Measurements from ENCODE around the gene SEMA5B. TPM values are rescaled to one million over a fixed set of nuclear protein-coding genes. Genes with fewer than 3 reads are reported as not detected.

Gene SEMA5B
- polyA plus RNA-seq, 1 experiment = not detected

DNA sequence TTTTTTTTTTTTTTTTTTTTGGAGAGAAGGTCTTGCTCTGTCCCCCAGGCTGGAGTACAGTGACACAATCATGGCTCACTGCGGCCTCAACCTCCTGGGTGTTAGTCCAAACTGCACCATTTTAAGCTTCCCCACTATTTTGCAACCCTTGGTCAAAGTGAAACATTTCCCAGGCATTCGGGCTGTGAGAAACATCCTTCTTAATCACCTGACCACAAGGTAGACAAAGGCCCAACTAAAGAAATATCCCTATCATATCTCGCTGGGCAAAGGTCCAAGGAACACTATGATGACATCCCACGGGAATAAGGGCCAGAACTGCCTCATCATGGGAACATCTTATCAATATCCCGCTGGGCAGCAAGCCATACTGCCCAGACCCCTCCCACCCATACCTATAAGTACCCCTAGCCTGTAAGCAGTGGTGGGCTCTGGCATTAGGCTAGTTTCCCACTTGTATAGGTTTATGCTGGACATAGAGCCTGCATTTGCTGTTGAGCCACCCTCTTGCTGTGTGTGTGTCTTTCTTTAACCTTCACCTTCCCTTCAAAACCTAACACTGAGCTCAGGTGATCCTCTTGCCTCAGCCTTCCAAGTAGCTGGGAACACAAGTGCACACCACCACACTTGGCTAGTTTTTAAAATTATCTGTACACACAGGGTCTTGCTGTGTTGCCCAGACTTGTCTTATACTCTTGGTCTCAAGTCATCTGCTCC, 95.2 kb downstream of the SEMA5B start:
- TF ChIP-seq CTCF (IDR thresholded peaks at IDR 0.05; ENCODE audit: insufficient read depth, low read depth, low read length) = no peak
- ChIA-PET POLR2A (no interaction called here), CTCF (interaction anchor here (0.7 kb wide), 1 partner anchor 8 kb away, joined by 3 read pairs; no protein-coding TSS in a partner anchor)
- DNase-seq (ENCODE audit: low read depth) = no peak
- Histone ChIP-seq H3K27me3 (ENCODE audit: control insufficient read depth, insufficient read depth, low read length) (peaks cover 26% of the 10 kb centered on the region), H3K36me3 (ENCODE audit: control insufficient read depth, insufficient read depth, low read length) (no peaks in the 10 kb centered on the region), H3K4me3 (ENCODE audit: low read depth, low read length) (no peak overlapping the region)

GRCh38 chr3:122931636-122932035, 95.9 kb downstream of the SEMA5B start:
- Histone ChIP-seq H3K4me3 (ENCODE audit: low read depth, low read length) (no peak overlapping the region), H3K36me3 (ENCODE audit: control insufficient read depth, insufficient read depth, low read length) (no peaks in the 10 kb centered on the region), H3K27me3 (ENCODE audit: control insufficient read depth, insufficient read depth, low read length) (peaks cover 26% of the 10 kb centered on the region)
- no peak for DNase-seq (ENCODE audit: low read depth)
- POLR2A ChIA-PET = no interaction called here
- CTCF ChIA-PET = interaction anchor here (0.7 kb wide), 1 partner anchor 9 kb away, joined by 3 read pairs; no protein-coding TSS in a partner anchor
- TF ChIP-seq CTCF (IDR thresholded peaks at IDR 0.05; ENCODE audit: insufficient read depth, low read depth, low read length) = no peak

DNA sequence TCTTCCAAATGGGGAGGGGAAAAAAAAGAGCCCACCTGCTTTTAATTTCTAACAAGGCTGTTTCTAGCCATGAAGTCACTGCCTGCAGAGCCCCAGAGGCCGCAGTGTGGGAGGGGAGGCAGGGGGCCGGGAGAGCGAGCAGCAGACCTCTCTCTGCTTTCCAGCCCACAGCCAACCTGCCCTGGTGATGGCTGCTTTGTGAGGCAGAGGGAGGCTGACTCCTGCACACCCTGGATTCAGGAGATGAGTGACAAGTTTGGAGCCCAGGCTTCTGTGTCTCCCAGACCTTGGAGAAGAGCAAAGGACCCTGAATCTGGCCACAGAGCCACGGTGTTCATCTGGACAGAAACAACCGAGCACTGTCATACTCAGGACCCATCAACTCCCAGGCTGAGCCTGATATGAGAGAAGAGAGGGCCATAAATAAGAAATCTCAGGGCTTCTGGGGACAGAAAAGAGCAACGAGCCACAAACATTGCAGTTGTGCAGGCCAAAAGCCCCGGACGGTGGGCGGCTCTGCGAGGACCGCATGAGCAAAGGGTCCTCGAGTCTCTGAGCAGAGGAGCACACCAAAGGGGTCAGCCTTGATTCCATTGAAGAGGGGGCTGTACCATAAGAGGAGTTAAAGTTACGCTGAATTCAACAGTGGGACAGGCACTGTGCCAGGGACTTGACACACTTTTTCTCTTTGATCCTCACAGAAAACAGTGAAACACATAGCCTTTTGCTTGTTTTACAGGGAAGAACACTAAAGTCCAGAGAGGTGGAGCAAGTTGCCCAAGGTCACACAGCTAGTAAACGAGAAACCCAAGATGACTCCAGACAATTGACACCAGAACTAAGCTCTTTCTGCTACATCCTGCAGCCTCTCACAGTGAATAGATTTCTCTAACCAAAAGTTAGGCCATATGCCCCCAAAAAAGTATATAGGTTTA, 97.2 kb downstream of the SEMA5B start:
- ChIA-PET POLR2A (no interaction called here), CTCF (interaction anchor here (0.9 to 1.7 kb wide), 2 partner anchors 9 to 12 kb away, joined by 3 to 7 read pairs; no protein-coding TSS in a partner anchor)
- H3K36me3 ChIP-seq (ENCODE audit: control insufficient read depth, insufficient read depth, low read length) = no peaks in the 10 kb centered on the region
- TF ChIP-seq CTCF (IDR thresholded peaks at IDR 0.05; ENCODE audit: insufficient read depth, low read depth, low read length) = no peak
- peaks cover 26% of the 10 kb centered on the region for H3K27me3 ChIP-seq (ENCODE audit: control insufficient read depth, insufficient read depth, low read length)
- no peak overlapping the region for H3K4me3 ChIP-seq (ENCODE audit: low read depth, low read length)
- no peak for DNase-seq (ENCODE audit: low read depth)

DNA sequence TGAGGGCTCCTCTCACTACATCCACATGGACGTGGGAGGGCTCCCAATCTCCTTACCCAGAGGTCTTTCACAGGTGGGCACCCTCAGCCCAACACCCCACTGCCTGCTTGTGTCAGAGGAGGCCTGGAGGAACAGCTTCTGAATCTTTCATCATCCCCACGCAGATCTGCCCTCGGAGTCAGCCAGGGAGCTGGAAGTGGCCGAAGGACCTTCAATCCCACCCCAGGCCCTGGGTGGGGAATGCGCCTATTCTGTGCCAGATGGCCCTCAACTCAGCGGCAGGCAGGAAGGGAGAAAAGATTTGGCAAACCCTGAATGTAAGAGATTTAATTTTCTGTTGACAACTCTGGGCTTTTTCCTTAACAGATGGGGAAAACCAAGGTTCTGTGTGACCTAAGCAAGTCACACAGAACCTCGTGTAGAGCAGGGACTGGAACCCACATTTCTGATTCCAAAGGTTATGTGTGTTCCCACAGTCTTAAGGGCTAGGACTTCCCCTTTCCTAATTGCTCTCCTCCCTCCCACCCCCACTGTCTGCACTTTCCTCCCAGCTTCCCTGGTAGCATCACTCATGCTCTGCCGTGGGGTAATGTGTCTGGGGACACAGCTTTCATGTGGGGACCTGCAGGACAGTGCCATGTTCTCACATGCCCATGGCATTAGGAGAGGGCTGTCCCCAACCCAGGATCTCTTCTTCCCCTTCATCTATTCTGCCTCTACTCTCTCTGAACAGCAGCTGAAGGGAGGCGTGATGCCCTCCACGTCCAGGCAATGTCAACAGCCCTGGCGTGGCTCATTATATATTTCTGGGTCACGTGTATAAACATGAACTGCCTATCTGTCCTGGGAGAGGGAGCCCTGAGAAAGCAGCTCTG, 98.1 kb downstream of the SEMA5B start:
- H3K4me3 ChIP-seq (ENCODE audit: low read depth, low read length) = no peak overlapping the region
- ChIA-PET CTCF (interaction anchor here (0.9 to 1.7 kb wide), 2 partner anchors 8 to 13 kb away, joined by 3 to 7 read pairs; no protein-coding TSS in a partner anchor), POLR2A (no interaction called here)
- peaks cover 28% of the 10 kb centered on the region for H3K27me3 ChIP-seq (ENCODE audit: control insufficient read depth, insufficient read depth, low read length)
- TF ChIP-seq CTCF (IDR thresholded peaks at IDR 0.05; ENCODE audit: insufficient read depth, low read depth, low read length) = no peak
- DNase-seq (ENCODE audit: low read depth) = no peak
- H3K36me3 ChIP-seq (ENCODE audit: control insufficient read depth, insufficient read depth, low read length) = no peaks in the 10 kb centered on the region

Measured in BJ (cell line).